Measurements from ENCODE around the gene GNAQ.

- TF ChIP-seq CTCF (conservative IDR thresholded peaks at IDR 0.05) (no peak), ZFX (IDR thresholded peaks at IDR 0.05) (no peak)
Observed at GRCh38 chr9:77834898-77835488, 196.6 kb downstream of the GNAQ start.
